ENCODE measurements around the gene CCNG2. TPM values are rescaled to one million over a fixed set of nuclear protein-coding genes. Genes with fewer than 3 reads are reported as not detected.

CCNG2 gene
- total RNA-seq, 1 experiment from 2014 or later, result 9.2 TPM

- DNase-seq (ENCODE audit: low spot score), result no peak
- H3K36me3 ChIP-seq (ENCODE audit: insufficient read depth, low read length, poor library complexity, severe bottlenecking), result peaks cover 12% of the 10 kb centered on the region
- no peak for TF ChIP-seq EZH2 (IDR thresholded peaks at IDR 0.05; ENCODE audit: borderline replicate concordance, low read depth, low read length, poor library complexity, severe bottlenecking)
- H3K27ac ChIP-seq (ENCODE audit: low read depth, low read length, poor library complexity, severe bottlenecking), result no peak overlapping the region
- intact Hi-C loops (cut with micrococcal nuclease; ENCODE audit: unreplicated experiment), result no loop called here
- H3K9me3 ChIP-seq (ENCODE audit: low read depth, low read length, poor library complexity, severe bottlenecking), result no peaks in the 10 kb centered on the region
- ChIA-PET POLR2A (ENCODE audit: low non-redundant PET) (no interaction called here), CTCF (no interaction called here)
- no peak overlapping the region for H3K4me3 ChIP-seq (ENCODE audit: low read depth, low read length, poor library complexity, severe bottlenecking)
- H3K4me1 ChIP-seq (ENCODE audit: insufficient read depth, low read length, poor library complexity, severe bottlenecking), result no peaks in the 10 kb centered on the region
- no peaks in the 10 kb centered on the region for H3K27me3 ChIP-seq (replicated peaks; ENCODE audit: insufficient read depth, low read depth, low read length, poor library complexity)
- BruUV-seq (replicated peaks), result no TSS peak
These were observed 10.2 kb downstream of the CCNG2 start for GRCh38 chr4:77167173-77167572.

- peaks cover 11% of the 10 kb centered on the region for H3K36me3 ChIP-seq (ENCODE audit: insufficient read depth, low read length, poor library complexity, severe bottlenecking)
- intact Hi-C loops (cut with micrococcal nuclease; ENCODE audit: unreplicated experiment), result no loop called here
- BruUV-seq (replicated peaks), result no TSS peak
- H3K27me3 ChIP-seq (replicated peaks; ENCODE audit: insufficient read depth, low read depth, low read length, poor library complexity), result no peaks in the 10 kb centered on the region
- H3K27ac ChIP-seq (ENCODE audit: low read depth, low read length, poor library complexity, severe bottlenecking), result no peak overlapping the region
- DNase-seq (ENCODE audit: low spot score), result no peak
- ChIA-PET CTCF (no interaction called here), POLR2A (ENCODE audit: low non-redundant PET) (no interaction called here)
- TF ChIP-seq CTCF (conservative IDR thresholded peaks at IDR 0.05; ENCODE audit: low read depth, low read length) (no peak), EZH2 (IDR thresholded peaks at IDR 0.05; ENCODE audit: borderline replicate concordance, low read depth, low read length, poor library complexity, severe bottlenecking) (no peak)
- no peaks in the 10 kb centered on the region for H3K9me3 ChIP-seq (ENCODE audit: low read depth, low read length, poor library complexity, severe bottlenecking)
- no peak overlapping the region for H3K4me3 ChIP-seq (ENCODE audit: low read depth, low read length, poor library complexity, severe bottlenecking)
- no peaks in the 10 kb centered on the region for H3K4me1 ChIP-seq (ENCODE audit: insufficient read depth, low read length, poor library complexity, severe bottlenecking)
These were observed 10.9 kb downstream of the CCNG2 start for GRCh38 chr4:77167866-77168265.

- no peaks in the 10 kb centered on the region for H3K27me3 ChIP-seq (replicated peaks; ENCODE audit: insufficient read depth, low read depth, low read length, poor library complexity)
- H3K36me3 ChIP-seq (ENCODE audit: insufficient read depth, low read length, poor library complexity, severe bottlenecking), result no peaks in the 10 kb centered on the region
- no peaks in the 10 kb centered on the region for H3K9me3 ChIP-seq (ENCODE audit: low read depth, low read length, poor library complexity, severe bottlenecking)
- intact Hi-C loops (cut with micrococcal nuclease; ENCODE audit: unreplicated experiment), result no loop called here
- no peak overlapping the region for H3K27ac ChIP-seq (ENCODE audit: low read depth, low read length, poor library complexity, severe bottlenecking)
- peak; percentile 16 for DNase-seq (ENCODE audit: low spot score)
- TF ChIP-seq CTCF (conservative IDR thresholded peaks at IDR 0.05; ENCODE audit: low read depth, low read length) (no peak), EZH2 (IDR thresholded peaks at IDR 0.05; ENCODE audit: borderline replicate concordance, low read depth, low read length, poor library complexity, severe bottlenecking) (no peak)
- H3K4me3 ChIP-seq (ENCODE audit: low read depth, low read length, poor library complexity, severe bottlenecking), result no peak overlapping the region
- POLR2A ChIA-PET (ENCODE audit: low non-redundant PET), result no interaction called here
- BruUV-seq (replicated peaks), result no TSS peak
- CTCF ChIA-PET, result no interaction called here
- no peaks in the 10 kb centered on the region for H3K4me1 ChIP-seq (ENCODE audit: insufficient read depth, low read length, poor library complexity, severe bottlenecking)
These were observed 12.5 kb downstream of the CCNG2 start for GRCh38 chr4:77169481-77169880.

- no peaks in the 10 kb centered on the region for H3K9me3 ChIP-seq (ENCODE audit: low read depth, low read length, poor library complexity, severe bottlenecking)
- CTCF ChIA-PET, result no interaction called here
- no peaks in the 10 kb centered on the region for H3K4me1 ChIP-seq (ENCODE audit: insufficient read depth, low read length, poor library complexity, severe bottlenecking)
- H3K27ac ChIP-seq (ENCODE audit: low read depth, low read length, poor library complexity, severe bottlenecking), result no peak overlapping the region
- DNase-seq (ENCODE audit: low spot score), result no peak
- H3K27me3 ChIP-seq (replicated peaks; ENCODE audit: insufficient read depth, low read depth, low read length, poor library complexity), result no peaks in the 10 kb centered on the region
- no peaks in the 10 kb centered on the region for H3K36me3 ChIP-seq (ENCODE audit: insufficient read depth, low read length, poor library complexity, severe bottlenecking)
- BruUV-seq (replicated peaks), result no TSS peak
- H3K4me3 ChIP-seq (ENCODE audit: low read depth, low read length, poor library complexity, severe bottlenecking), result no peak overlapping the region
- TF ChIP-seq EZH2 (IDR thresholded peaks at IDR 0.05; ENCODE audit: borderline replicate concordance, low read depth, low read length, poor library complexity, severe bottlenecking) (no peak), CTCF (conservative IDR thresholded peaks at IDR 0.05; ENCODE audit: low read depth, low read length) (no peak)
- POLR2A ChIA-PET (ENCODE audit: low non-redundant PET), result no interaction called here
- intact Hi-C loops (cut with micrococcal nuclease; ENCODE audit: unreplicated experiment), result no loop called here
These were observed 13.9 kb downstream of the CCNG2 start for GRCh38 chr4:77170926-77171325.
